Lower leg skin (tissue), 4 donors: ENCODE measurements around the gene ZNF383. TPM values are rescaled to one million over a fixed set of nuclear protein-coding genes. Genes with fewer than 3 reads are reported as not detected.

Source experiments
- total RNA-seq, 4 donors: library from RNA; depleted of rRNA; stranded (reverse); fragments of >200 nt; gene quantifications; one replicate each; pipeline ENCODE4 v1.1.0, GENCODE V29; 2016

The ZNF383 gene
- total RNA-seq, 4 donors from 2014 or later: 4.1 to 6.9 (median 5.2) TPM

Other genes starting within 250 kb of the ZNF383 start
- gene ZNF420, start 139.8 kb upstream of the ZNF383 start, total RNA-seq: 10 to 100 TPM in 3 of 4 donors, 1 to 10 TPM in 1; 8.7 to 28.5 (median 12.6) TPM
- gene ZNF585A, start 45.5 kb upstream of the ZNF383 start, total RNA-seq: 10 to 100 TPM in 2 of 4 donors, 1 to 10 TPM in 2; 3.2 to 14.1 (median 11.1) TPM
- gene ZNF585B, start 7.7 kb upstream of the ZNF383 start, total RNA-seq: 10 to 100 TPM in 2 of 4 donors, 1 to 10 TPM in 2; 5.3 to 14.6 (median 10.7) TPM
- 1 to 10 TPM; 3.3 to 7.8 (median 4.3) TPM for gene ZNF527, start 152.9 kb downstream of the ZNF383 start, total RNA-seq
- gene ZNF569, start 249.2 kb downstream of the ZNF383 start, total RNA-seq: 1 to 10 TPM; 1.5 to 5.3 (median 4.3) TPM